Measurements from ENCODE around the gene SMIM20.
A peak's percentile ranks its signal among the peaks of the same experiment; 100 is the strongest.

Gene SMIM20

DNA sequence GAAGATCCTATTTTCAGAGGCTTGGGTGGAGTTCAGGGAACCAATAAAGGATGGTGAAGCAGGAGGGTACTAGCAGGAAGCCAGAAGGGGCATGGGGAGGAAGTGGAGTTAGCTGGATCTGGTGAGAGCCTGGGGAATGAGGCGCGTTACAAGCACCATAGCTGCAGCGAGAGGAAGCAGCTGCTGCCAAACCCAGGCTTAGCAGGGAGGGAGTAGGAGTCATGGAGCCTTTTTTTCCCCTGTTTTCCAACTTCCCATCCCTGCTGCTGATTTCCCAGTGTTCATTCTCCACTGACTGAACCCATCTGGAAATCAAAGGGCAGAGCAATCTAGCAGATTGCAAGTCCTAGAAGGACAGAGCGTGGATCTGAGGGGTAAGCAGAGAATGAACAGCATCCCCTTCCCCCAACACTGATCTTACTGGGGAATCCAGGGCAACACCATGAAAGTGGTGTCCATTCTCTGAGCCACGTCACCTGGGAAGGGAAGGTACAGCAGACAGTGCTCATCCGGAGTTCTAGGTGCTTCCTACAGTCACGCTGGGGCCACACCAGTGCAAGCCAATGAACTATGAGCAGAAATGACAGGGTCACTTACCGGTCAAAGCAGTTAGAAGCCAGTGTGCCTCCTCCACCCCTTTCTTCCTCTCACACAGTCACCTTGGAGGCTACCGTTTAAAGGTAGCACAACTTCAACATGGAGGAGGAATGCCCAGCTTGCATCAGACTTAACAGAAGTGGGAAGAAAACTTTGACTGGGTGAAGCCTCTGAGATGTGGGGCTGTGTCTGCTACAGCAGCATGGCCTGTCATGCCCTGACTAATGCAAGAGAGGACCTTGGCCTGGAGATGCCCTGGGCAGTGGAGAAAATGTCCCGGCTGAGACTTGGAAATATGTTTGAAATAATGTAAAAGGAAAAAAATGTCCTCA, 36.7 kb downstream of the SMIM20 start:
- no peak overlapping the region for H3K27ac Mint-ChIP-seq
- no peak overlapping the region for H3K4me3 Mint-ChIP-seq
- H3K36me3 Mint-ChIP-seq (ENCODE audit: low read depth), result no peaks in the 10 kb centered on the region
- H3K4me1 Mint-ChIP-seq (ENCODE audit: low read depth), result peaks cover 6% of the 10 kb centered on the region
- H3K9me3 Mint-ChIP-seq, result no peaks in the 10 kb centered on the region
- H3K27me3 Mint-ChIP-seq, result peaks cover 41% of the 10 kb centered on the region

DNA sequence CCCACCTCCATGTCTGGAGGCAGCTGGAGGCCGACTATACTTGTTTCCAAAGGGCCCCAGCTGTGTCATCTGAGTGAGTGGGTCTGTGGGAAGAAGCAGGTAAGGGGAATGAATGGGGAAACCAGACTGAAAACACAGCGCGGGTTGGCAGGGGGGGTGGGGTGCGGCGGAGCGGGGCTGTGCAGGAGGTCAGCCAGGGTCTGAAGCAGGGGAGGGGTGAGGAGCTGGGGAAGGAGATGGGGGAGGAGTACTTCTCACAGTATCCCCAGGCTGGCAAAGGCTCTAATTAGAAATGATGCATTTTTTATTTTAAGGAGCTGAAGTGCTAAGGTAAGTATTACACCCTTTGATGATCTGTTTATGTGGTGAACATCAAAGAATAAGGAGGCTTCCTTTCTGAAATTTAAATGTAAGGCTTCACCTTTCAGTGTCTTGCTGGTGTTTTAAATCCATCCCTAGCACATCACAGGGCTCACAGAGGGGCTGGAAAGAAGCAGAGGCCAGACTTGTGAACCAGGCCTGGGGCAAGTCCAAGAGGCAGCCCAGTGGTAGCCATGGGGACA, 37.5 kb downstream of the SMIM20 start:
- Mint-ChIP-seq H3K27ac (no peak overlapping the region), H3K36me3 (ENCODE audit: low read depth) (no peaks in the 10 kb centered on the region), H3K27me3 (peaks cover 44% of the 10 kb centered on the region), H3K9me3 (no peaks in the 10 kb centered on the region), H3K4me3 (no peak overlapping the region), H3K4me1 (ENCODE audit: low read depth) (peaks cover 6% of the 10 kb centered on the region)

DNA sequence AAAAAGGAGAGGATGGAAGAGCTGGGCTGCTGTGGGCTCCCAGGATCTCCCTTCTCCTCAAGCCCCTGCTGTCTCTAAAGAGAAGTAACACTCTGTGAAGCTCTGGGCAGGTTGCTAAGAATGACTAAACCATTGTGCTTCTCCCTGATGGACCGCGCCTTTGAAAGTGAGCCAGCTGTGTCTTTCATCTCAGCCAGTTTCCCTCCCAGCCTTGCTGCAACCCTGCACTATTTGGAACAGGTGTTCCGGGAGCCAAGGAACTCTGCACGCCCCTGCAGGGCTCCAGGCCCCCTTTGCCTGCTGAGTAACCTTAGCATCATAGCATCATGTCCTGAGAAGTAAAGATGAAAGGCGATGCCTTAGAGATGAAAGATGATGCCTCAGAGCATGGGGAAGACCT, 39.7 kb downstream of the SMIM20 start:
- no peaks in the 10 kb centered on the region for H3K9me3 Mint-ChIP-seq
- H3K27me3 Mint-ChIP-seq, result peaks cover 41% of the 10 kb centered on the region
- H3K4me3 Mint-ChIP-seq, result no peak overlapping the region
- H3K4me1 Mint-ChIP-seq (ENCODE audit: low read depth), result peaks cover 6% of the 10 kb centered on the region
- H3K27ac Mint-ChIP-seq, result no peak overlapping the region
- H3K36me3 Mint-ChIP-seq (ENCODE audit: low read depth), result no peaks in the 10 kb centered on the region

DNA sequence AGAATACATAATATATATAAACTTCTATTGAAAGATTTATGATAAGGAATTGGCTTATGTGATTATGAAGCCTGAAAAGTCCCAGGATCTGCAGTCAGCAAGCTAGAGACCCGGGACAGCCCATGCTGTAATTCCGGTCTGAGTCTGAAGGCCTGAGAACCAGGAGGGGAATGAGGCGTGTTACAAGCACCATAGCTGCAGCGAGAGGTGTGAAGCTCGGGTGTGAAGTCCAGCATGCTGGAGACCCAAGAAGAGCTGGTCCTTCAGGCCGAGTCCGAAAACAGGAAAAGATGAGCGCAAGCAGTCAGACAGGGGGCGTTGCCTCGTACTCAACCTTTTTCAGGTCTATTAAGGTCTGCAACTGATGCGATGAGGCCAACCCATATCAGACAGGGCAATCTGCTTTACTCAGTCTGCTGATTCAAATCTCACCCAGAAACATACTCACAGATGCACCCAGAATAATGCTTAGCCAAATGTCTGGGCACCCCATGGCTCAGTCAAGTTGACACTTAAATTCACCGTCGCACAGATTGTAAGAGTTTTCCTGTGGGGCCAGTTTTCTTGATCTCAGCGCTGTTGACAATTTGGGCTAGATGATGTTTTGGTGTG, 40.4 kb downstream of the SMIM20 start:
- H3K4me1 Mint-ChIP-seq (ENCODE audit: low read depth), result peaks cover 6% of the 10 kb centered on the region
- no peak overlapping the region for H3K4me3 Mint-ChIP-seq
- H3K36me3 Mint-ChIP-seq (ENCODE audit: low read depth), result no peaks in the 10 kb centered on the region
- peaks cover 37% of the 10 kb centered on the region for H3K27me3 Mint-ChIP-seq
- H3K27ac Mint-ChIP-seq, result no peak overlapping the region
- no peaks in the 10 kb centered on the region for H3K9me3 Mint-ChIP-seq

DNA sequence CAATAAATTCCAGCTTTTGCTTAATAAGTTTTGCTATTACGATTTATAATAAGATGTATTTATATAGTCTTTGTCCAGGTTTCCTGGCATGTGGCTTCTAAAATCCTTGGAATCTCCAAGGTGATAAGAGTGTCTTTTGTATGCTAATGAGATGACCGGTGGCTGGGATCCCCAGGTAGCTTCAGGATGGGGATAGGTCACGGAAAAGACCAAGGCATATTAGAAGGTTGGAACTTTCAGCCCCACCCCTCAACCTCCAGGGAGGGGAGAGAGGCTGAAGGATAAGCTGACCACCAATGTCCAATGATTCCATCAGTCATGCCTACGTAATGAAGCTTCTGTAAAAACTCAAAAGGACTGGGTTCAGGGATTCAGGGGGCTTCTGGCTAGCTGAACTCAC, 41.7 kb downstream of the SMIM20 start:
- Mint-ChIP-seq H3K27me3 (peaks cover 26% of the 10 kb centered on the region), H3K4me1 (ENCODE audit: low read depth) (peaks cover 6% of the 10 kb centered on the region), H3K4me3 (no peak overlapping the region), H3K9me3 (no peaks in the 10 kb centered on the region), H3K36me3 (ENCODE audit: low read depth) (no peaks in the 10 kb centered on the region), H3K27ac (no peak overlapping the region)

DNA sequence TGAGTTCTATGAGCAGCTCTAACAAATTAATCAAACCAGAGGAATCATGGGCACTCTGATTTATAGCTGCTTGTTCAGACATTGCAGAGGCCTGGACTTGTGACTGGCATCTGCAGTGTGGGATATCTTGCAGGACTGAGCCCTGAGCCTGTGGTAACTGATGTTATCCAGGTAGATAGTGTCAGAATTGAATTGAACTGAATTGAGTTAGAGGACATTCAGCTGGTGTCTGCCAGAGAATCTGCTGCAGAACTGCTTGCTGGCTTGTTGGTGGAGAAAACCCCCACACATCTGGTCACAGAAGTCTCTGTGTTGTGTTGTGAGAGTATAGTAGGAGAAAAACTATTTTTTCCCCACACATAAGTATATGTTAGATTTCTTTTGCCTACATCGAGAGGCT, 42.2 kb downstream of the SMIM20 start:
- Mint-ChIP-seq H3K27me3 (peaks cover 21% of the 10 kb centered on the region), H3K4me3 (no peak overlapping the region), H3K36me3 (ENCODE audit: low read depth) (no peaks in the 10 kb centered on the region), H3K27ac (no peak overlapping the region), H3K4me1 (ENCODE audit: low read depth) (peaks cover under 1% of the 10 kb centered on the region), H3K9me3 (no peaks in the 10 kb centered on the region)

DNA sequence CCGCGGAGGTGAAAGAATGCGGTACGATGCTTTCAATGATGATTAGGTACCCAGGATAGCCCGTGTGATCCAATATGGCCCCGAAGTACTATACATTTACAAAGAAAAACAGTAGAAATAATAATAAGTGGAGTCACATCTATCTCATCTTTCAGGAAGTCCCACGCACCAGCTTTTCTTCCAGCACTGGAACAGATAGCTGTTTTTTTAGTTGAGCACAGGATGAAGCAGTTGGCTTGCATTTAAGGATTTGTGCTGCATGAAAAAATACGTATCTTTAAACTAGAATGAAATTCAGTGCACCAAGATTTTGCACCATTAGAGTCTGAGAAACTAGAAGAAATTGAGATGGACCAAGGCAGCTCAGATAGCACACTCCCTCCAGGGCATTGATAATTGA, 44.1 kb downstream of the SMIM20 start:
- no peak overlapping the region for H3K27ac Mint-ChIP-seq
- no peaks in the 10 kb centered on the region for H3K4me1 Mint-ChIP-seq (ENCODE audit: low read depth)
- H3K36me3 Mint-ChIP-seq (ENCODE audit: low read depth), result no peaks in the 10 kb centered on the region
- H3K27me3 Mint-ChIP-seq, result peaks cover 17% of the 10 kb centered on the region
- no peak overlapping the region for H3K4me3 Mint-ChIP-seq
- no peaks in the 10 kb centered on the region for H3K9me3 Mint-ChIP-seq

DNA sequence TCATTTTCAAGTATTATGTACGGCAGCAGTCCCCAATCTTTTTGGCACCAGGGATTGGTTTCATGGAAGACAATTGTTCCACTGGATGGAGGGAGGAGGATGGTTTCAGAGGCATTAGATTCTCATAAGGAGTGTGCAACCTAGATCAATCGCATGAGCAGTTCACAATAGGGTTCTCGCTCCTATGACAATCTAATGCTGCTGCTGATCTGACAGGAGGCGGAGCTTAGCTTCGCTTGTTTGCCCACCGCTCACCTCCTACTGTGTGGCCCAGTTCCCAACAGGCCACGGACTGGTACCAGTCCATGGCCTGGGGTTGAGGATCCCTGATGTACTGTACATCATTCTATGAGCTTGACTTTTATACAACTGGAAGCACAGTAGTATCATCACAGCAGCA, 48.4 kb downstream of the SMIM20 start:
- Mint-ChIP-seq H3K27ac (no peak overlapping the region), H3K9me3 (no peaks in the 10 kb centered on the region), H3K27me3 (peaks cover 2% of the 10 kb centered on the region), H3K4me1 (ENCODE audit: low read depth) (no peaks in the 10 kb centered on the region), H3K36me3 (ENCODE audit: low read depth) (no peaks in the 10 kb centered on the region), H3K4me3 (no peak overlapping the region)

DNA sequence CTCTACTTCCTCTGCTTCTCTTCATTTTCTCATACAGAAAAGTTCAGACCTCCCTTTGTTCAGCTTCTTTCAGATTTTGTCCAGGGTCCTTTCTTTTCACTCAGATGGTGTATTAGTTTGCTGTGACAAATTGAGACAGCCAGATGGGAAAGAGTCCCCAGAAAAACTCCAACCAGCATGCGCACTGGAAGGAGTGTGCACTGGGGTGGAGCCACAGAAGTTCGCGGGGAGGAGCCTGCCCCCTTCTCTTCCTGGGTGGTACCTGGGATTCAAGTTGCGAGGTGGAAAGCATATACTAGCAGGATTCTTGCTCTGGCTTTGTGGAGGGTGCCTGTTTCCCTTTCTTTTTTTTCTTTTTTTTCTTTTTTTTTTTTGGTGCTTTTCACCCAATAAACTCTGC, 51.6 kb downstream of the SMIM20 start:
- no peak overlapping the region for H3K27ac Mint-ChIP-seq
- no peaks in the 10 kb centered on the region for H3K9me3 Mint-ChIP-seq
- peaks cover 4% of the 10 kb centered on the region for H3K4me1 Mint-ChIP-seq (ENCODE audit: low read depth)
- H3K27me3 Mint-ChIP-seq, result peaks cover 13% of the 10 kb centered on the region
- H3K4me3 Mint-ChIP-seq, result no peak overlapping the region
- H3K36me3 Mint-ChIP-seq (ENCODE audit: low read depth), result no peaks in the 10 kb centered on the region

DNA sequence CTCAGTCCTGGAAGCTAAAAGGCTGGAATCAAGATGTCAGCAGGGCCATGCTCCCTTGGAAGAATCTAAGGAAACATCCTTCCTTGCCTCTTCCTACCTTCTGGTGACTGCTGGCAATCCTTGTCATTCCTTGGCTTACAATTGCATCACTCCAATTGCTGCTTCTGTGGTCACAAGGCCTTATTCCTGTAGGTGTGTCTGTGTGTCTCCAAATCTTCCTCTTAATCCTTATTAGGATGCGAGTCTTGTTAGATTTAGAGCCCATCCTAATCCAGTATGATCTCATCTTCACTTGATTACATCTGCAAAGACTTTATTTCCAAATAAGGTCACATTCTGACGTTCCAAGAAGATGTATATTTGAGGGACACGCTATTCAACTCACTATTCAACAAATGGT, 52.2 kb downstream of the SMIM20 start:
- Mint-ChIP-seq H3K4me1 (ENCODE audit: low read depth) (peaks cover 4% of the 10 kb centered on the region), H3K36me3 (ENCODE audit: low read depth) (no peaks in the 10 kb centered on the region), H3K9me3 (no peaks in the 10 kb centered on the region), H3K27me3 (peaks cover 13% of the 10 kb centered on the region), H3K27ac (no peak overlapping the region), H3K4me3 (no peak overlapping the region)

DNA sequence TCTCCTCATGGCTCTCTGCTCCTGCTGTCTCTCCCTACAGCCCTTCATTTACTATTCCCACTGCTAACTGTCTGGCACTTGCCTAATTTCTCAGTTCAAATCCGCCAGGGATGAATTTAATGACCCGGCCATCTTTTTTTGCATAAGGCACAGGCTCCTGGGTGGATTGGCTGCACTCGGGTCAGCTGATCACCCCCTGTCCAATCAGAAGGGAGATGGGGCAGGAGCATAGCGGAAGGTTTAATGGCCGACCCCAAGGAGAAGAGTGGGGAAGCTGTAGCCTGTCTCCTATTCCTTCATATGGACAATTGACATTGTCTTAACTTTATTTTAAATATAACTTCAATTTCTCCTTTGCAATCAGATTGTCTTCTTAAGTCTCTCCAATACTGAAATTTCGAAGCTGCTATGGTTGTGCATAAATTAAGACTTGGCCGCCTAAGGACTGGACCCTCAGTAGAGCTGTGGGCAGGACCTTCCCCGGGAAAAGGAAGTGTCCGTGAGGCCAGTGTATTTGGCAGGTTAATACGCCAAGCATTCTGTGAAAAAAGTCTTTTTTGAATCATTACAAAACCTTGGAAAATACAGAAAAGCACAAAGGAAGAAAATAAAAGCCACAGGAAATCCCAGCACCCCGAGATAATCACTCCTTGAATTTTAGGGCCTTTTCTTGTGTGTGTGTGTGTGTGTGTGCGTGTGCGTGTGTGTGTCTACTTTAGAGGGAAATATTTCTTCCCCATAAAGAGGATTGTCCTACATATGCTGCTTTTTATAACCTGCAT, 55.5 kb downstream of the SMIM20 start:
- peaks cover 13% of the 10 kb centered on the region for H3K27me3 Mint-ChIP-seq
- peak overlapping the region; percentile 53 for H3K27ac Mint-ChIP-seq
- H3K36me3 Mint-ChIP-seq (ENCODE audit: low read depth), result no peaks in the 10 kb centered on the region
- no peak overlapping the region for H3K4me3 Mint-ChIP-seq
- peaks cover 4% of the 10 kb centered on the region for H3K4me1 Mint-ChIP-seq (ENCODE audit: low read depth)
- no peaks in the 10 kb centered on the region for H3K9me3 Mint-ChIP-seq

DNA sequence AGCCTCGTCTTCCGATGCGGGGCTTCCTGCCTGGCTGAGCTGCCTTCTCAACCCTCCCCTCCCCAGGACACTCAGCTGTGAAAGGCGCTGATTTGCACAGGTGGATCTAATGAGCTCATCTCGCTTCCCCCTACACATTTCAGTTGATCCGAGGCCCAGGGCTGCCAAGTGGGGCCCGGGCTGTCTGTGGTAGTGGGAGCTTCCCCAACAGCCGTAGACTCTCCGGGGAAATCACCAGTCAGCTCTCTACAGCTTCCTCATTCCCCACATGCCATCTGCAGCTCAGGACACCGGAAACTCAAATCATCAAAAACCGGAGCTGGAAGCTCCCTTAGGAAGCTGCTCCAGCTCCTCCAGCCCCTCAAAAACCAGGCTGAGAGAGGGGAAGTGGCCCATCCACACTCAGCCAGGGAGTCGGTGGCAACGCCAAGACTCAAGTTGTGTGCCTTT, 56.2 kb downstream of the SMIM20 start:
- peaks cover 13% of the 10 kb centered on the region for H3K27me3 Mint-ChIP-seq
- H3K4me3 Mint-ChIP-seq, result peak overlapping the region; percentile 21
- H3K27ac Mint-ChIP-seq, result peak overlapping the region; percentile 53
- H3K9me3 Mint-ChIP-seq, result no peaks in the 10 kb centered on the region
- no peaks in the 10 kb centered on the region for H3K36me3 Mint-ChIP-seq (ENCODE audit: low read depth)
- H3K4me1 Mint-ChIP-seq (ENCODE audit: low read depth), result peaks cover 4% of the 10 kb centered on the region

DNA sequence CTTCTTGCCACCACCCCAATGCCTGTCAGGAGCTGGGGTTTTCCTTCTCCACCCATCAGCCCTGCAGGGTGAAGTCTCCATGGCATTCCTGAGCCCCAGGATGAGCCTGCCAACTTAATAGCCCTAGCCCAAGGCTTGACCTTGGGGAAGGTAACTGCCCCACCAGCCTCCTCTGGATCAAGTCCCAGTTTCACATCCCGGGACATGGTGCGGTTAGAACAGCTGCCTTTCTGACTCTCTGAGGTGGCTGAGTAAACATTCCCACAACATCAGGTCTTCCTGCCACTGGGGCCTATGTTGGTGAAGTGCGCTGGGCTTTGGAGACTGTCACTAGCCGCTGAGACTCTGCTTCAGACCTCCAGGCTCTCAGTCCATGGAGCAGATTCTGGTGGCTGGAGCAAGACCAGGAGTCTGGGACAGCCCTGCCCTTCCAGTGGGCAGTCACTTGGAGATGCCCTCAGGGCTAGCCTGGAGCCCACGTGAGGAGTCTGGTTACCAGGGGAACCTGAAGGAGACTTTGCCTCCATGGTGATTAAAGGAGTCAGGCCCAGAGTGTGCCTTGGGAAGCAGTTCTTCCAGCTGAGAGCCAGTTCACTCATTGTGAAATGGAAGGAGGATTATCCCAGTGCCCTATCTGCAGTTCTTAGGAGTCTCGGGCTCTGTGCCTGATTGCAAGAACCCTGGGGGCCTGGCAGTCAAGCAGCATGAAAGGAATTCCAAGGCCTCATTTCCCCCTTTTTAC, 56.8 kb downstream of the SMIM20 start:
- Mint-ChIP-seq H3K36me3 (ENCODE audit: low read depth) (no peaks in the 10 kb centered on the region), H3K9me3 (no peaks in the 10 kb centered on the region), H3K27ac (no peak overlapping the region), H3K4me1 (ENCODE audit: low read depth) (peaks cover 4% of the 10 kb centered on the region), H3K4me3 (no peak overlapping the region), H3K27me3 (peaks cover 13% of the 10 kb centered on the region)

DNA sequence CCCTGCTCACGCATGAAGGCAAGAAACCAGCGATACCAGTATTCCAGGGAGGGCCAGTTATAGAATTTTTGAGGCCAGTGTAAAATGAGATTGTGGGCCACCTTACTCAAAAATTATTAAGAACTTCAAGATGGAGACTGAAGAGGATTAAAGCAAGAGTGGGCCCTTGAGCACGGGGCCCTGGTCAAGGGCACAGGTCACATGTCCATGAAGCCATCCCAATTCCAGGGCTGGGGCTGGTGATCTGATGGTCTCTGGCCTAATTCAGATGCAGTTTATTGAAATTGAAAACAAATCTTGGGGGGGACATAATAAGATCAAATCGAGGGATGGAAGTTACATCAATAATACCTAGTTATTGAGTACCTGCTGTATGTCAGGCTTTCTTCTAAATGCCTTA, 58.3 kb downstream of the SMIM20 start:
- no peaks in the 10 kb centered on the region for H3K36me3 Mint-ChIP-seq (ENCODE audit: low read depth)
- H3K4me1 Mint-ChIP-seq (ENCODE audit: low read depth), result peaks cover 4% of the 10 kb centered on the region
- no peak overlapping the region for H3K4me3 Mint-ChIP-seq
- peaks cover 11% of the 10 kb centered on the region for H3K27me3 Mint-ChIP-seq
- H3K27ac Mint-ChIP-seq, result no peak overlapping the region
- H3K9me3 Mint-ChIP-seq, result no peaks in the 10 kb centered on the region
